HK-2 (cell line): ENCODE measurements around the gene SLC35E1.
"Not testable (repeated sequence)": the region's sequence is repeated elsewhere in the genome, so short reads cannot be mapped to it uniquely, and the experiment has no call there.

Source experiments
- DNase-seq: peaks from one replicate; pipeline ENCODE4 v3.0.0-alpha.2; 2018; ENCODE audit not compliant: unreplicated experiment

SLC35E1 gene

GRCh38 chr19:16544473-16545231 lies 27.6 kb downstream of the SLC35E1 start:
- no peak for DNase-seq

- not testable (repeated sequence) for DNase-seq
These were observed 28.5 kb downstream of the SLC35E1 start for GRCh38 chr19:16543734-16544133.

DNA sequence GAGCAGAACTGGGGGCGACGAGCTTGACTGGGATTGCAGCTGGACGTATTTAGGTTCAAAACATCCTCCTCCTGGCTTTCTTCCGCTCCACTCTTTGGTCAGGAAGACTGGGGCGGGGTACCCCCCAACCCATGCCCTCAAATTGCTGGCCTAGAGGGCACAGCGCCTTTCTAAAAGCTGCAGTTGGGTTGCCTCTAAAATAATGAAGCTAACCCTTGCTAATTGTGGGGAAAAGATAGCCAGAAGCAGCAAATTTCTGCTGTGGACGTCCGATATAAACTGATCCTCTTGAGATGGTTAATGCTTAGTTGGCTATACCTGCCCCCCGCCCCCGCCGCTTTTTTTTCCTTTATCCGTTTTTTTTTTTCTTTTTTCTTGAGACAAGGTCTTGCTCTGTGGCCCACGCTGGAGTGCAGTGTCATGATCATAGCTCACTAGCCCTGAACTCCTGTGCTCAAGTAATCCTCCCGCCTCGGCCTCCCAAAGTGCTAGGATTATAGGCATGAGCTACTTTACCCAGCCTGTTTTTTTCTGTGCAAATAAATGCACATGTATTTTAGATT lies 29.2 kb downstream of the SLC35E1 start:
- DNase-seq = no peak

GRCh38 chr19:16542045-16542909 lies 29.9 kb downstream of the SLC35E1 start, which contains the start of gene CHERP:
Gene CHERP (minus strand): TSS chr19:16542437. CDS start chr19:16542378, 59 bp downstream.
- peak; percentile 93 for DNase-seq

DNA sequence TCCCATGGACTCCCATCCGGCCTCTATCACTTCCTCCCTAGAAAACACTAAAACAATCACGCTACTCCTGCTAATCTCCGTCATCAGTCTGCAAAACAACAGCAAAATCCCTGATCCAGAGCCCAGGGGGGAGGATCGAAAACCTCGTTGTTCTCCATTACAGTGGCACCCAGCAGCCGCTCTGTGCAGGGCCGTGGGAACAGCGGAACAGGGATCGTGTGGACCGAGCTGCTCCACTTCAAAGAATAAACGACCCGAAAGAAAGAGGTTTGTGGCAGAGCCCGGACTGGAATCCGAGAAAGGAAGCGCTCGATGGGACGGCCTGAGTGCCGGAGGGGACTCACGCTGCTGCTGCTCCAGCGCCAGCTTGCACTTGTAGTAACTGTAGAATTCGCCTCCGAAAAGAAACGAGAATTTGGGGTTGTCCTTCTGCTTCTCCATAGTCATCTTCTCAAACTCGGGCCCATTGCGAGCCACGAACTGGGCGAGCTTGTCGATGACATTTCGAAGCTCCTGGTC lies 30.6 kb downstream of the SLC35E1 start:
- DNase-seq = no peak

GRCh38 chr19:16540948-16541347 lies 31.3 kb downstream of the SLC35E1 start:
- DNase-seq = no peak

DNA sequence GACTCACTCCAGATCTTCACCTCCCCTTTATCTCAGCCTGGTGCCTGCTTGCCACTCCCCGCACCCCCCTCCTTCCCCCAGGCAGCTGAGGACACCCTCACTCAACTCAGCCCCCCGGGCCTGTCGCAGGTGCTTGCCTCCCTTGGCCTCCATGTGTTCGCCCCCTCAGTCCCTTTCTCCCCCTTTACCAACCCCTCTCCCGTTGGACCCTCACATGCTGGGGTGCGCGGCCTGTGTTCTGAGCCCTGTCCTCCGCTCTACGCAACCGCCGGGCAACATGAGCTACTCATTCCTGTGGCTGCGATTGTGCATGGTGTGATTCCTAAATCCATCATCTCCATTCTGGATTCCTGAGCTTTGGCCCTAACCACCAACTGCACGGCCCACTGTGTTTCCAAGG lies 35.1 kb downstream of the SLC35E1 start:
- DNase-seq = no peak

DNA sequence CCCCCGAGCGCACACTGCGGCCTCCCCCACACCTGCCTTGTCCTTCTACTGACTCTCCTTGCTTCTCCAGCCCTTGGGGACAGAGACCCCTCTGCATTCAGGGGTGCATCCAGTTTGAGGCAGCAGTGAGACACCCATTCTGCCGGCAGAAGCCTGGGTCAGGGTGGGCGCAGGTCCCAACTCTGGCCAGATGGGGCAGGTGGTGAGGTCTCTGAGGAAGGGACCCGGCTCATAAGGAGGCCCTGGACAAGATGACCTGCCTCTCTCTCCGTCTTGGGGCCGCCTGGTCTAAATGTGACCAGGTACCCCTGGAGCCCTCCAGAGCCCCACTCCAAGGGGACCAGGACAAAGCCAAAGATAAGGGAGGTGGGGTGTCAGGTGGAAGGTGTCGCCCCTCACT lies 36.1 kb downstream of the SLC35E1 start:
- no peak for DNase-seq

- DNase-seq = no peak
These were observed 36.8 kb downstream of the SLC35E1 start for GRCh38 chr19:16535381-16535780.

- no peak for DNase-seq
These were observed 39.6 kb downstream of the SLC35E1 start for GRCh38 chr19:16532440-16533234.

DNA sequence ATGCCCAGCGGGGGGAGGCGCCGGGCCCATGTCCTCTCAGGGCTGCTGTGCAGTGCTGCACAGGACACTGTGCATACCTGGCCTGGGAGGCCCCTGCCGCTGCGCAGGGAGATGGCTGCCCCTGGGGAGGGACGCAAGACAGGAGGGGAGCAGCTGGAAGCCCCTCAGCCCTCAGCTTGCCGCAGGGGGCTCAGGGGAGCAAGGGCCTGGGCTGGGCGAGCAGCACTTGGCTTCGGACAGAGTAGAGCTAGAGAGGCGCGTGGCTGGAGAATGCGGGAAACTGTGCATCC lies 40.9 kb downstream of the SLC35E1 start:
- no peak for DNase-seq

DNA sequence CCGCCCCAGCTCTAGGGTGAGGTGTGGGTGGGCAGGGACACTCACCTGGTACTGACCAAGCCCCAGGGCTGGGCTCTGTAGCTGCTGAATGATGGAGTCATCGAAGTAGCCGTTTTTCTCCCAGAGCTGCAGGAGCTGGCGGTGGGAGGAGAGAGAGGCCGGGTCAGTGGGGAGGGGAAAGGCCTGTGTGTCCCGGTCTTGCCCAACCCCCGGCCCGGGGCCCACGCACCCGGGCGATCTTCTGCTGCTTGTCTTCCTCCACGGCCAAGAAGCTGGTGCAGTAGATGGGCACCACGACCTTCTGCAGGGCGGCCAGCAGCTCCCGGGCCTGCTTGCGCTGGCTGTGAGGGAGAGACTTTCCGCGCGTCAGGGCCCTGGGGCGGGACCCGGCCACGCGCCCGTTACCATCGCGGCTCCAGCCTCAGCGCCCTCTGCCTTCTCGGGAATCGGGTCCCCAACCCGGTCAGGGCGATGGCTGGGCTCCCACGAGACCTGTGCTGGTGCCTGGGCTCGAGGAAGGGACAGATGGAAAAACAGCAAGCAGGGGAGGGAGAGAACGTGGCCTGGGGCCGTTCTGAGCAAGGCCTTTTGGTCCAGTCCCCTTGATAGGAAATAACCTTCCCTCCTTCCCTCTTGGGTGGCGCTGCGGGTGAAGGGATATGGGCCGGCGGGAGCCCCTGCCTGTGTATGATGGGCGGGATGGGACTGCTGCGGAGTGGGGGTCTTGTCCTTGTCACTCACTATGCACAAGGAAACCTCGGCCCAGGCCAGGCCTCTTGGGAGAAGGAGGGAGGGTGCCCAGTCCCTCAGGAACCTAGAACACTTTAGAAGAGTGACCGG lies 41.5 kb downstream of the SLC35E1 start:
- DNase-seq = no peak

DNA sequence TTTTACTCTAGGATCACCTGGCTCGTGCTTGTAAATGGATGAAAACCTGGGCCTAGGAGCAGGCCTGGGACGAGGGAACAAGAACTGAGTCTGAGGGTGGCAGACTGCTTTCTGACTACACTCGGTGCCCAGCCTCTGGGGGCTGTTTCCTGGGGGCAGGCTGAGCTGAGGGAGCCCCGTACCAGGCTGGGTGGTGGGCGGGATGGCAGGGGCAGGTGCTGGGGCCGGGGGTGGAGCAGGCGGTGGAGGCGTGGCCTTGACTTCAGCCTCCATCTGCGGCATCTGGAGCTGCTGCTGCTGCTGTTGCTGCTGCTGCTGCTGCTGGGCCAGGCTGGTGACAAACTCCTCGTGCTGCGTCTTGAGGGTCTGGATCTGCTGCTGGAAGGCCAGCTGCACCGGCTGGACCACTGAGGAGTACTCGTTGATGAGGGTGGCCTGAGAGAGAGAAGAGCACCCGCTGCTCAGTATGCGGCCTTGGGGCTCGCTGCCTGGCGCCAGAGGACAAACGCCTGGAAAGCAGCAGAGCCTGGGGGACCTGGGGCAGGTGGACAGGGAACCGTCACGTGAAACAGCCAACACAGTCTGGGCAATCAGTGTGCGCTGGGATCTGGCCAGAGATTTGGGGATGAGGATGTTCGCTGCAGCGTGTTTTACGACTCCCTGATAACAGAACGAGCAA lies 42.6 kb downstream of the SLC35E1 start:
- no peak for DNase-seq

DNA sequence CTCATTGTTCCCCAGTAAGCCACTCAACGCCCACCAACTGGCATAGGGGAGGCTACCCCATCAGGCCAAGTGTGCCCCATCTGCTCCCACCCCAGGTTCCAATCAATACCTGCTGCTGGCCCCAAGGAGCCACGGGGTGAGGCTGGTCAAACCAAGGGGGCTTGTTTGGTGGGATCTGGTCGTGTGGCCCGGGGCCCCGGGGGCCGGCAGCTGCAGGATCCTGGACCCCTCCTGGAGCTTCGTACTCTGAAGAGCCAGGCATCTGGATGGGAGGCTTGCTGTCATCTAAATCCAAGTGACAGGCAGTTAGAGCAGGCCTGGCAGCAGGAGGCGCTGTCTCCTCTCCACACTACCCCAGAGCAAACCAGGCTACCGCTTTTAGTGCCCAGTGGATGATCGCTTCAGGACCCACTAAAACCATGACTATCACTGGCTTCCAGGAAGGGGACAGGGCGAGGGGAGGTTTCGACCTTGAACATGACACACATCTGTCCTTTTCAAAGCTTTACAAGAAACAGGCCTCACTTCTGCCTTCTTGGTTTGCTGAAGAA lies 44.2 kb downstream of the SLC35E1 start:
- no peak for DNase-seq

DNA sequence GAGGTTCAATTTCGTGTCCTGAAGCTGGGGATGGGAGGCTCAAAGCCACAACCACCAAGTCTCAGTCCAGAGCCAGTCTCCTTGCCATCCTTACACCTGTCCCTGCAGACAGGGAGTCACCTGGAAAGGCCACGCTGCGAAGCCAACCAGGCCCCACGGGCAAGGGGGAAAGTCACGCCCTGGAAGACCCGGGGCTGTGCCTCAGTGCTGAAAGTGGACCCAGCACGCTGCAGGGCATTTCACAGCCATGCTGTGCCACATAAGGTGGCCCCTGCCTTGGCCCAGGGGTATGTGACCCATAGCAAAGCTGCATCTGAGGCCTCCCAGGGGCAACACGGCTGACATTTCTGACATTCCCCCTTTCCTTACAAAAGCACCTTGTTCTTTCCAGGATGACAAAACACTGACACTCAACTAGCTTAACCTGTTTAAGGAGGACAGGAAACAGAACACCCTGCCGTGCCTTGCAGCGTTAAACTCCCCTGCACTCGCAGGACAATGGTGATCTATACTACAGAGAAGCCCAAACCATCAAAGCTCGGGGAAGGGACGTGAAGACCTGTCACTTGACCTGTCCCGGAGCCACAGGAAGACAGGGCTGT lies 44.8 kb downstream of the SLC35E1 start:
- no peak for DNase-seq

- DNase-seq = no peak
These were observed 46.3 kb downstream of the SLC35E1 start for GRCh38 chr19:16525751-16526481.

- DNase-seq = no peak
These were observed 47.1 kb downstream of the SLC35E1 start for GRCh38 chr19:16524991-16525734.
